ENCODE measurements around the gene RAB7A.

- TF ChIP-seq, protein P1, sequence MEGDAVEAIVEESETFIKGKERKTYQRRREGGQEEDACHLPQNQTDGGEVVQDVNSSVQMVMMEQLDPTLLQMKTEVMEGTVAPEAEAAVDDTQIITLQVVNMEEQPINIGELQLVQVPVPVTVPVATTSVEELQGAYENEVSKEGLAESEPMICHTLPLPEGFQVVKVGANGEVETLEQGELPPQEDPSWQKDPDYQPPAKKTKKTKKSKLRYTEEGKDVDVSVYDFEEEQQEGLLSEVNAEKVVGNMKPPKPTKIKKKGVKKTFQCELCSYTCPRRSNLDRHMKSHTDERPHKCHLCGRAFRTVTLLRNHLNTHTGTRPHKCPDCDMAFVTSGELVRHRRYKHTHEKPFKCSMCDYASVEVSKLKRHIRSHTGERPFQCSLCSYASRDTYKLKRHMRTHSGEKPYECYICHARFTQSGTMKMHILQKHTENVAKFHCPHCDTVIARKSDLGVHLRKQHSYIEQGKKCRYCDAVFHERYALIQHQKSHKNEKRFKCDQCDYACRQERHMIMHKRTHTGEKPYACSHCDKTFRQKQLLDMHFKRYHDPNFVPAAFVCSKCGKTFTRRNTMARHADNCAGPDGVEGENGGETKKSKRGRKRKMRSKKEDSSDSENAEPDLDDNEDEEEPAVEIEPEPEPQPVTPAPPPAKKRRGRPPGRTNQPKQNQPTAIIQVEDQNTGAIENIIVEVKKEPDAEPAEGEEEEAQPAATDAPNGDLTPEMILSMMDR (IDR thresholded peaks at IDR 0.05): no peak
- no peak for TF ChIP-seq POLR2A (IDR thresholded peaks at IDR 0.05)
These were observed 89.5 kb downstream of the RAB7A start for GRCh38 chr3:128815318-128816064.
